Measurements from ENCODE around the gene DDX43.
A peak's percentile ranks its signal among the peaks of the same experiment; 100 is the strongest.
"Not testable (repeated sequence)": the region's sequence is repeated elsewhere in the genome, so short reads cannot be mapped to it uniquely, and the experiment has no call there.

DDX43 gene

DNA sequence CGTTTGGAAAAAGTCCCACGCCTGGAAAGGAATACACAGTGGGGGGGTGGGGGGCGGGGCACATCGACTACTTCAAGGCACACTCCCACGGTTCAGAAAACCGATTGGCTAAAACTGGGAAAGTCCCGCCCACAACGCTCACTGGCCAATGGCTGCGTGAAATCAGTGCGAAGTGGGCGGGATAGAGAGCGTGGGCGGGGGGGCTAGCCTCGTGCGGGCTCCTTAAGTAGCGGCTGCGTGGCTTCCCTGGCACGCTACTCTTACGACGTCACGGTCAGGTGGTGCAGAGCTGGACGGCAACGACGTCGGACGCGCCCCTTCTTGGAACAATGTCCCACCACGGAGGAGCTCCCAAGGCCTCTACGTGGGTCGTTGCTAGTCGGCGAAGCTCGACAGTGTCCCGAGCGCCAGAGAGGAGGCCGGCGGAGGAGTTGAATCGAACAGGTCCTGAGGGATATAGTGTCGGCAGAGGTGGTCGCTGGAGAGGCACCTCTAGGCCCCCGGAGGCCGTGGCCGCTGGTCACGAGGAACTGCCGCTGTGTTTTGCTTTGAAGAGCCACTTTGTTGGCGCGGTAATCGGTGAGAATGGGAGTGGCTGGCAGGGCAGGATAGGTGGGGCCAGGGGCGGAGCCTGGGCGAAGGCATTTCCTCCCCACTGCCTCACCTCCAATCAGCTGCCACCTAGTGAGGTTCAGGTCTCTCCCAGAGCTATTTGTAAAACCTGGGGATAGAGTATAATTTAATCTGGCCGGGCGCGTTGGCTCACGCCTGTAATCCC, at the start of gene DDX43:
Gene DDX43 (plus strand): TSS at position 252 of the 778 bp plus-strand sequence. CDS start 78 bp downstream, at position 330.
- peak in 9 of 56 donors; percentile 2 to 42 (median 4) for DNase-seq

DNA sequence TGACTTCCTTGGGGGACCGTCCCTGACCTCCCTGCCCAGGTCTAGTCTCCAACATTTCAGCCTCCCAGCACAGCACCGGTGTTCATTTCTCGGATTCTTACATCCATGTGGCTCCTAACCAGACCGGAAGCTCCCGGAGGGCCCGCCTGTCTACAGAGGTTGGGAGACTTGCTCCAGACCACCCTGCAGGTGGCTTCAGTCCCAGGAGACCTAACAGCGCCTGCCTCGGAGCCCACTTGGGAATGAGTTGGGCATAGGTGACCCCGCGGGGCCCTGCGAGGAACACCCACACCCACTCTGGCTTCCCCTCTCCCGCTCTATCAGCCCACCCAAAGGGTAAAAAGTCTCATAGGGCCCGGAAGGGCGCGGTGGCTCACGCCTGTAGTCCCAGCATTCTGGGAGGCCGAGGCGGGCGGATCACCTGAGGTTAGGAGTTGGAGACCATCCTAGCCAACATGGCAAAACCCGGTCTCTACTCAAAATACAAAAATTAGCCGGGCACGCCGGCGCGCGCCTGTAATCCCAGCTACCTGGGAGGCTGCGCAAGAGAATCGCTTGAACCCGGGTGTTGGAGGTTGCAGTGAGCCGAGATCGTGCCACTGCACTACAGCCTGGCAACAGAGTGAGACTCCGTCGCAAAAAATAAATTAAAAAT, 46.0 kb upstream of the DDX43 start:
- no peak for DNase-seq

DNA sequence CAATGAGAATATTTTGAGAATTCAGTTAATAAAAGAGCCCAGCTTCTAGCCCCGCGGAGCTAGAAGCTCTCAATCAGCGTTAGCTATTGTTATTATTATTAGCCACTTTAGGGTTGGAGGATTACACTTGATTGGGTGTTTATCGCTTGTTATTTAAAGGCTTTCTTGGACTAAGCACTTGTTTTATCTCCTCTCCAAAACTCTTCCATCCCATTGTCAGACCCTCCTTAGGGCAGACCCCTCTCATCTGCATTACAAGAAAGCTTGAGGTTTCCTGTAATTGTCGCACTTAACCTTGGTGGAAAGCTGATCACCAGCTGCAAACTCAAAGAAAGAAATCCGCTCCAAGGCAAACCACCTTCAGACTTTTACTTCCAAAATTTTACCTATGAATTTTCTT, 45.3 kb upstream of the DDX43 start:
- DNase-seq: no peak

DNA sequence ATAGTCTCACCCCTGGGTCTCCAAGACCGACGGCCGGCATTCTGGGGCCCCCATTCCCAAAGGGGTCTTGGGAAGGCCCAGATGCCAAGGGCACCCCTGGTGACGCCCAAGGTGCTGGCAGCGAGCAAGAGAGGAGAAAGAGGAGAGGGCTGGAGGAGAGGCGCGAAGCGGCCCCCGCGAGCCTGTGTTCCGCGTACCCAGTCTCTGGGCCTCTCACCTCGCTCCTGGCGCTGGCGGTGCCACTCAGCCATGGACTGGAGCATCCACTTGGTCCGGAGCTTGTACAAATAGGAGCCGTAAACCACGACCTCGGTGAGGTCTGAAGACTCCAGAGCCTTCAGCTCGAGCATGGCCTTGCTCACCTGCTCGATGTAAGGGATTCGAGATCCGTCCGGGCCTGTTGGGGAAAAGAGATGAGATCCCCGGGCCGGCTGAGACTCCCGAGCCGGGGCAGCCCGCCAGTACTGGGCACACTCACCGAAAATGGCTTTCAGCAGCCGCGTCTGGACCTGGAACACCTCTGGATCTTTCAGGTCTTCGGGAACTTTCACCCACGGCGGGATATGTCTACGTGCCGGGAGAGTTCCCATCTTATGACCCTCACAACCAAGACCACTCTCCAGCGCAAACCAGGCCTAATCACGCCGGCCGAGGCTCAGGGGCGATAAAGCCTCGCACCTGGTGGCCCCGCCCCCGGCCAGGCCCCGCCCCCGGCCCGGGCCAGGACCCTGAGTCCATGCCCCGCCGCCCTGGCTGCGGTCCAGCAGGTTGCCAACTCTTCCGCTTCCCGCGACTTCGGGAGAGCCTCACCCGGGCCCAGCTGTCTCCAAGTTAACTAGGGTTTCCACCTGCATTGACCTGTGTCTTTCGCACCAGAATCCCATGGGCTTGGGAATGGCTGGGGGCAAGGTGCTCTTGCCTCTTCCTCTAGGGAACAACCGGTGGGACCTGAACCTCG, 40.7 kb upstream of the DDX43 start, which contains the start of gene DPPA5:
Gene DPPA5 (minus strand): TSS at position 641 of the 958 bp plus-strand sequence. CDS start 51 bp downstream, at position 590.
- no peak for DNase-seq

DNA sequence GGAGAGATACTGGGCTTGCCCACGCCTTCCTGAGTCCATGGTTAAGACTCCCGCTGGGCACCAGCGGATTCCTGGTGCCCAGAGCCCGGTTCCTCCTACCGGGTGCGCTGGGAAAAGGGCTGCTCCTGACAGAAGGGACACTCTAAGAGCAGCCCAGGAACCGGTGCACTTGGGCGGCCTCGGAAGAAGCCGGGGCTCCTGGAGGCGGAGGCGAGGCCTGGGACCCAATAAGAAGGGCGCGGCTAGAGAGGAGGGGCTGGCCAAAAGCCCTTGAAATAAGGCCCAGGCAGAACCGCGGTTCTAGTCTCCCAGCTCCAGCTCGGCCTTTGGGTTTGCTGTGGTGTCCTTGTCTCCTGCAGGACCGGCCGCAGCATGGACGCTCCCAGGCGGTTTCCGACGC, 32.3 kb upstream of the DDX43 start, which contains the start of gene KHDC3L:
Gene KHDC3L (plus strand): TSS at position 301 of the 400 bp plus-strand sequence. CDS start 72 bp downstream, at position 373.
- DNase-seq: no peak

DNA sequence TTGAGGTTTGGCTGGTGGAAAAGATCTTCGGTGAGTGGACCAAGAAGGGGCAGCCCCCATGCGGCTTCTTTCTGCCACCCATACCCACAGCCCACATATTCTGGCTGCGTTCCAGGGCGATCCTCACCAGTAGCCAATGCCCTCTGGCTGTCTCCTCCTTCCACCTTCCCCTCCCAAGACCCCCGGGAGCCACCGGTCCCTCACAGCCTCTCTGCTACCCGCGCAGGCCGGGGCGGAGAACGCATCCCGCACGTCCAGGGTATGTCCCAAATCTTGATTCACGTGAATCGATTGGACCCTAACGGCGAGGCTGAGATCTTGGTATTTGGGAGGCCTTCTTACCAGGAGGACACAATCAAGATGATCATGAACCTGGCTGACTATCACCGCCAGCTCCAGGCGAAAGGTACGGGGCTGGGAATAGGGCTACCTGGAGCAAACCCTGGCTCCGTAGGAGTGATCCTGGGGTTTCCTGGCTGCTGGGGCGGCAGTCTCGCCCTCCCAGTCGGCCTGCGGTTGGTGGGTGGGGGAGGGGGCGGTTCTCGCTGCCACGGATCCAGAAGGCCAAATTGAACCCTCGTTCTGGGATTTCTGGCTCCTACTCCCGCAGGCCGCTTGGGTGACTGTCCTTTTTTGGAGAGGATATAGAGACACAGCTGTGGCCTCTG, 31.6 kb upstream of the DDX43 start:
- DNase-seq: no peak

DNA sequence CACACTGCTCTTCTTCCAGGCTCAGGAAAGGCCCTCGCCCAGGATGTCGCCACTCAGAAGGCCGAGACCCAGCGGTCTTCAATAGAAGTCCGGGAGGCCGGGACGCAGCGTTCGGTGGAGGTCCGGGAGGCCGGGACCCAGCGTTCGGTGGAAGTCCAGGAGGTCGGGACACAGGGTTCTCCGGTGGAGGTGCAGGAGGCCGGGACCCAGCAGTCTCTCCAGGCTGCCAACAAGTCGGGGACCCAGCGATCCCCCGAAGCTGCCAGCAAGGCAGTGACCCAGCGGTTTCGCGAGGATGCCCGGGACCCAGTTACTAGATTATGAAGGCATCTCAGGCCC, 31.1 kb upstream of the DDX43 start:
- no peak for DNase-seq

DNA sequence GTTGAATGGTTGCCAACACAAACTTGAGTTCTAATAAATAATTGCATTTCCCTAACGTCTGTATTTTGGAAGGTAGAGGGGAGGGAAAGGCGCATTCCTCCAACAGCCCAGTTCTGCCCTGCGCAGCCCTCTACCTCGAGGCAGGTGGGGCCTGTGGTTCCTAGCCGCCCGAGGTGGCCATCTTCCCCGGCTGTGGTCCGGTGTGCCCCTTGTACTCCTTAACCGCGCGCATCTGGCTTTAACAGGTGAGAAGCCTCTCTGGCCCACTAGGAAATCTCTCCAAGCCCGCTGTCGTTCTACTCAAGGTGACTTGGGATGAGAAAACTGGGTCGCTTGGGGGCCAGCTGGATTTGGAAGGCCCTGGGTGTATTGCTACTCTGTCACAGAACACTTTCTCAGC, 30.5 kb upstream of the DDX43 start:
- DNase-seq: no peak

DNA sequence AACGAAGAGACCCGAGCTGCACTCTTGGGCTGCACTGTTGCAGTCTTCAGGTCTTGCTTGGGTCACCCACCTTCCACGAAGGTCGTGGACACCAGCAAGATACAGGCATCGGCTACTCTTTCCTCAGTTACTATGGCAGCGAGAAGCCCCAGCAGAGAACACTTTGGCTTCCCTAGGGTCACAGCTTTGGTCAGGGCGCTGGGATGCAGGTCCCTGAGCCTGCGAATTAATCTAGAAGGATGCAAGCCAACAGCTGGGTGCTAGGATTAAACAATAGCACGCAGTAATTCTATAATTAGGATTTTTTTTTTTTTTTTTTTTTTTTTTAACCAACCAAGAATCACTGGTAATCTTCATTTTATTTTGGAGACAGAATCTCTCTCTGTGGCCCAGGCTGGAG, 30.1 kb upstream of the DDX43 start:
- no peak for DNase-seq

DNA sequence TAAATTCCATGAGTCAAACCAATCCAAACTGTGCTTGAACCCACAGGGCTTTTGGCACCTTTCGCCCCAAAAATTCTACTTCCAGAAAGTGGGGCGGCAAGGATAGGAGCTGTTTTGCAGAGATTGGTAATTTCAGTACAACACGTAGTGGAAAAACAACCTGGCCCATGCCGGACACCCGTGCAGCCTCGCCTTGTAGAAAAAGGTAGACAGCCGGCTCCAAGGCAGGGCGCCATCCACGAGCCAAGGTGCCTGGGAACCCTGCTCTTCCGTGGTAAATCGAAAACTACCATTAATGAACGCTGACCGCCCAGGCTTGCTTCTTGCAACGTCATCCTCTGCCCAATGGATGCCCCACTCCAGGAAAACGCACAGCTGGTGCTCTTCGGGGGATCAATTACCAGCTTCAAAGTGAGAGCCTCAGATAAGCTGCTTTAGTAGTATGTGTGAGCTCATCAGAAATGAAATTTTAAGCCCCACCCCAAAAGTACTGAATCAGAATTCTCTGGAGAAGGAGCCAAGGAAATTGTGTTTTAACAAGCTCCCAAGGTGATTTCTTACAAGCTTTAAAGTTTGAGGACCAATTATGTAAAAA, 26.8 kb upstream of the DDX43 start:
- no peak for DNase-seq

DNA sequence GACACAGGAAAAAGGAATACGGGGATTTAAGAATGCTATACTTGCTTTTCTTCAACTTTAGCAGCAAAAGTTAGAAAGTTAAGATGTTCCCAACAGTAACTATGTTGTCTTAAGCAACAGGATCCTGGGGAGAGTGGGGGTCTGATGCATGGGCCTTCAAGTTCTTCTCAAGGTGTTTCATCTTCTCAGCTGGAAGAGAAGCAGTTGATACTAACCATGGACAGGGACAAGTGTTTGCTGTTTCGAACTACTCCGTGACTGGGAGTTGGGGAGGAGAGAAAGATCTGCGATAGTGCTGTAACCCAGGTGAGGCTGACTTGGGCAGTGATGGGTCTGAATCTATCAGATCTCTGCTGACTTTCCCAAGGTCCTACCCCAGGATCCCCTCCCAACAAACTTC, 26.0 kb upstream of the DDX43 start:
- no peak for DNase-seq

DNA sequence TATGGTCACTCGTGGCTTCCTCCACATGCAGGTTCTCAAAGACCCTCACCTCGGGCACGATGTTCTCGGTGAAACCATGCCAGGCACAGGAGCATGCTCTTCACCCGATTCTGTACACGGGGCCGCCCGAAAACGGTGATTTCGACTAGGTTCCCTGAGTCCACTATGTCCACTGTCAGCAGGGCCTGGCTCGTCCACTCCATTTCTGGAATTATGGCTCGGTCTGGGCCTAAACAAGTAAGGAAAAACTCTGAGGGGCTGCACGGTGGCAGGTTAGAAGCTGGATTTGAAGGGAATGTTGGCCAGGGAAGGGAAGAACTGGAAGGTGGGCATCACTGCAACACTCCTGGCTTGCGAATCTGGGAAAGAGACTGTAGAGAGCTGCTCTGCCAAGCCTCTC, 25.5 kb upstream of the DDX43 start:
- DNase-seq: no peak

DNA sequence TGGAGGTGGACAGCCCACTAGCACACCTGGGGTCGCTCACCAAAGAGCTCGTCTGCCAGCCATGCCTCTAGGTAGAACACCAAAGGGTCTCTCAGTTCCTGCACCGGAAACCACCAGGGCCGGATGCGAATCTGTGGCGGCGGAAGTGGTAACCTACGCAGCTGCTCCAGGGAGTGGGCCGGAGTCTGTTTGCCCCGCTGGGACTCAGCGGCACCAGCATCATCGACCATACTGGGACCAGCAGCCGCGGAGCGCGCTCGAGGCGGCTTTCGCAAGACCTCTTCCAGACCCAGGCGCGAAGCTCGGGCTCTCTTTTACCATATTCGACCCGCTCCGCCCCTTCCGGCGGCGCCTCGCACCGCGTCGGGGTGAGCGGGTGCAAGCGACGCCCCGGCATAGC, 25.1 kb upstream of the DDX43 start, which contains the start of gene OOEP:
Gene OOEP (minus strand): TSS at position 335 of the 400 bp plus-strand sequence. CDS start 105 bp downstream, at position 230.
- no peak for DNase-seq

DNA sequence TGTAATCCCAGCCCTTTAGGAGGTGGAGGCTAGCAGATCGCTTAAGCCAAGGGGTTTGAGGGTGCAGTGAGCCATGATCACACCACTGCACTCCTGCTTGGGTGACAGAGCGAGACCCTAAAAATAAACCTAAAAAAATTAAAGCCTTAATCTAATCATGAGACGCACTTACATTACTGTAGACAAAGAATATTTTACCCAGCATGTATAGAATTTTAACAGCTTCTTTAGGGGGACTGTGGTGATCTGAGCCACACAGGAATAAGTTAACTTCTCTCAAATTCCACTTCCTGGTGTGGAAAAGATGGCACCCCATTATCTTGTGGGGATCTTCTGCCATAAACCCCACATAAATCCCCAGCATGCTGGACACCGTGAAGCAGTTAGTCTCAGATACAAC, 22.6 kb upstream of the DDX43 start:
- DNase-seq: no peak

DNA sequence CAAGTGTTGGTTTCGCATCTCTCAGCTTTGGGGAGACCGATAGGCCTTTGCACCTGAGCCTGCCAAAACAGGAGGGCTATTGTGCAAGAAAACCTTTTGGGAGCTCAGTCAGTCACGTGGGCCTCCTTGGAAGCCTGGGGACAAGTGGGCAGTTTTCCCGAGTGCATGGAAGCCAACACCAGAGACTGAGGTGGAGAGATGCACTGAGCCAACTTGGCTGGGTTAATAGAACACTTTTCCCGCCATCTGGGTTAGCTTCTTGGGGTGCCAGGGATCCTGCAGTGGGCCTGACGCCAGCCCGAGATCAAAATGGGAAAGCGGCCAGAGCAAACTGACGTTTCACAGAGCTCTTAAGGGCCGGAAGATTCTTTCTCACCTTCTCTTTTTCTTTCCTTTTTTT, 22.1 kb upstream of the DDX43 start:
- peak in 16 of 56 donors; percentile 3 to 60 (median 20) for DNase-seq

DNA sequence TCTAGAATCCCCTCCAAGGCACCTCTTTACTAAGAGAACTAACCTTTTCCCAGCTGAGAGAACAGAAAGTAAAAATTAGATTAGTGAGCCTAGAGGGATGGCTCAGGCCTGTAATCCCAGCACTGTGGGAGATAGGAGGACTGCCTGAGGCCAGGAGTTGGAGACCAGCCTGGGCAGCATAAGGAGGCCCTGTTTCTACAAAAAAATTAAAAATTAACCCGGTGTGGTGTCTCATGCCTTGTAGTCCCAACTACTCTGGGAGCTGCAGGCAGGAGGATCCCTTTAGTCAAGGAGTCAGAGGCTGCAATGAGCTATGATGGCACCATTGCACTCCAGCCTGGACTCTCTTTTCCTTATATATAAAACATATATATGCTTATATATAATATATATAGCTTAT, 19.4 kb upstream of the DDX43 start:
- no peak for DNase-seq

DNA sequence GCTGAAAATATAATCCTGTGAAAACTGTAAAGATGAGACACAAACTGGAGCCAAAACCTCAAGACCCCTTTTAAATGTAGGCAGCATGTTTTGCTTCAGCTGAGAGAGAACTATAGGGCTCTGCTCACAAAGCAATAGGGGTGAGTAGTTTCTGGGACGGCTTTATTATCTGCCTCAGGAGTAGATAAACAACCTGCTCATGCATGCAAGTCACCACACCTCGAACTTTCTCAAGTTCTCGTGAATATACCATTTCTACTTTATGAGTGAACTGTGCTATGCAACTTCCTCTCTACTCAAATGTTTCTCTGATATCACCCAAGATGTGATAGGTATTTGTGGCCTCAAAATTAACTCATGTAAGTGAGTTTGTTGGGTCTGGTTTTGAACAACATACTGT, 17.4 kb upstream of the DDX43 start:
- DNase-seq: no peak

DNA sequence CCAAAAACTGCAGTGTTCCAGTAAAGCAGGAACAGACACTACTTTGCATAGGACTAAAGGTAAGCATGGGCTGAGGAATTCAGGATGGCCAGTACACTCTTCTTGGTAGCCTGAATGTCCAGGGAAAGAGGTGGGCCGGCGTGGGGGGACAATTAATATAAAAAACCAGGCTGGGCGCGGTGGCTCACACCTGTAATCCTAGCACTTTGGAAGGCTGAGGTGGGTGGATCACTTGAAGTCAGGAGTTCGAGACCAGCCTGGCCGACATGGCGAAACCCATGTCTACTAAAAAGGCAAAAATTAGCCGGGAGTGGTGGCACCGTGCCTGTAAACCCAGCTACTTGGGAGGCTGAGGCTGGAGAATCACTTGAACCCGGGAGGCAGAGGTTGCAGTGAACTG, 13.1 kb upstream of the DDX43 start:
- DNase-seq: not testable (repeated sequence)

DNA sequence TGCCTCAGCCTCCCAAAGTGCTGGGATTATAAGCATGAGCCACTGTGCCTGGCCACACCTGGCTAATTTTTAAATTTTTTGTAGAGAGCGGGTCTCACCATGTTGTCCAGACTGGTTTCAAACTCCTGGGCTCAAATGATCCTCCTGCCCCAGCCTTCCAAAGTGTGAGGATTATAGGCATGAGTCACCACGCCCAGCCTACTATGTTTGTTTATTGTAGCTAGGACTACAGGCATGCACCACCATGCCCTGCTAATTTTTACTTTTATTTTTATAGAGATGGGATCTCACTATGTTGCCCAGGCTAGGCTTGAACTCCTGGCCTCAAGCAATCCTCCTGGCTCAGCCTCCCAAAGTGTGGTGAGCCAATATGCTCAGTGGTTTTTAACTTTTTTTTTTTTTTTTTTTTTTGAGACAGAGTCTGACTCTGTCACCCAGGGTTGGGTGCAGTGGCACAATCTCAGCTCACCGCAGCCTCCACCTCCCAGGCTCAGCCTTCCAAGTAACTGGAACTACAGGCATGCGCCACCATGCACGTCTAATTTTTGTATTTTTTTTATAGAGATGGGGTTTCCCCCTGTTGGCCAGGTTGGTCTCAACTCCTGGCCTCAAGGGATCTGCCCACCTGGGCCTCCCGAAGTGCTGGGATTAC, 12.0 kb upstream of the DDX43 start:
- DNase-seq: no peak

DNA sequence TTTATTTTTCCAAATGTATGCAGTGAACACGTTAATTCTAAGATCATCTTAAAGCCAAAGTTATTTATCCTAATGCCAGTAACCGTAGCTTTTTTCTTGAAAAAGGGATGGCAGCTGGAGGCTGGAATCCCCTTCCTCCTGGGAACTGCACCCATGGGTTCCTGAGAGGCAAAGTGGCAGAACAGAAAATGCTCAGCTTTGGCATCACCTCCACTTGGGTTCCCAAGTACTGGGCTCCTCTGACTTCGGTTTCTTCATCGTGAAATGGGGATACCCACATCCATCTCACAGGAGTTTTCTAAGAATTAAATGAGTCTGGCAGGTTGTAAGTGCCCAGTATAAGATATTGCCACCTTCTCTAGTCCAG, 6.2 kb upstream of the DDX43 start:
- DNase-seq: no peak

Data from amygdala (tissue), 56 donors.